GM19452 (cell line): Measurements from ENCODE around the gene MAFG.
A peak's percentile ranks its signal among the peaks of the same experiment; 100 is the strongest.

ENCODE experiments used
- ATAC-seq: cut with Tn5 transposase; IDR thresholded peaks from one replicate; pipeline ENCODE4 v1.9.1; 2021; ENCODE audit not compliant: unreplicated experiment

The MAFG gene

DNA sequence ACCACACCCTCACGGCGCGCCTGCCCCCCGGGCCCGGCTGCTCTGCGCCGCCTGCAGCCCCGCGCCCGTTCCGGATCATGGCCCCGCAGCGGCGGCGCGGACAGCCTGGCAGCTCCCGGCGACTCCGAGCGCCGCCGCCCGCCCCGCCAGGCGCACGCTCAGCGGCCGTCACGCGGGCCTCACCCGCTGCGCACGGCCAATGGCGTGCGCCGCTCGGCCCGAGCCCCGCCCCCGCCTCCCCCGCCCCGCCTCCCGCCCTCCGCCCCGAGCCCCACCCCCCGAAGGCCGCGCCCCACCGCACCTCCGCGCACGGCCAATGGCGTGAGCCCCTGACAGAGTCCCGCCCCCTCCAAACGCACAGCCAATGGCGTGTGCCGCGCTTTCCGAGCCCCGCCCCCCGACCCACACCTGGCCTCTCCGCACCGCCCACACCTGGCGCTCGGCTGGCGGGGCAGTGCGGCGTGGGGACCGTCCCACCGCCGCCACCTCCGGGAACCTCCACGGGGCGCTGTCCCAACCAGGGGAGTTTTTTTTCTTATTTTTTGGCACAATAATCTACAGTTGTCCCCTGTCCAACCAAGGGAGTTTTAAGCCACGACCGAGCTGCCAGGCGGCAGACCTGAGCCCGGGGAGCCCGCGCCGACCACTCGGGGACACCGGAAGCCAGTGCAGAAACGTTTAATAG is 16.1 kb downstream of the MAFG start, which contains the start of gene PCYT2:
PCYT2 (minus strand) TSS at position 123 of the 685 bp plus-strand sequence; CDS start at position 79, 44 bp downstream.
- ATAC-seq, result peak; percentile 57

DNA sequence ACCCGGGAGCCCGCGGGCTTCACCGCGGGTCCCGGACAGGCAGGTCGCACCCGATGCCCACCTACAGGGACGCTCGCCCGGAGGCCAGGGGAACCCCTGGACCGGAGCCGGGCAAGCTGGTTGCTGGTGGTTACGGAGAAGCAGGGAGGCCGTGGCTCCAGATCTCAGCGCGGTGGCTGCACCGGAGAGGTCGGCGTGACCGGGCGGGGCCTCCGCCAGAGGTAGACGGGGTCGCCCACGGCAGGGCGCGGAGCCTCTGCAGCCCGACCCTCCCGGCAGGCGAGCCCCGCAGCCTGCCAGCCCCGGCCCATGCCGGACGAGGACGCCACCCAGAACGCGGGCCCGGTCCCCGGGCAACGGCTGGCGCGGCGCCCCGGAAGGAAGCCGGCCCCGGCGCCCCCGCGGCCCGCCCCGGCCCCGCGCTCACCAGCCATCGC is 16.7 kb downstream of the MAFG start:
- ATAC-seq, result peak; percentile 35

DNA sequence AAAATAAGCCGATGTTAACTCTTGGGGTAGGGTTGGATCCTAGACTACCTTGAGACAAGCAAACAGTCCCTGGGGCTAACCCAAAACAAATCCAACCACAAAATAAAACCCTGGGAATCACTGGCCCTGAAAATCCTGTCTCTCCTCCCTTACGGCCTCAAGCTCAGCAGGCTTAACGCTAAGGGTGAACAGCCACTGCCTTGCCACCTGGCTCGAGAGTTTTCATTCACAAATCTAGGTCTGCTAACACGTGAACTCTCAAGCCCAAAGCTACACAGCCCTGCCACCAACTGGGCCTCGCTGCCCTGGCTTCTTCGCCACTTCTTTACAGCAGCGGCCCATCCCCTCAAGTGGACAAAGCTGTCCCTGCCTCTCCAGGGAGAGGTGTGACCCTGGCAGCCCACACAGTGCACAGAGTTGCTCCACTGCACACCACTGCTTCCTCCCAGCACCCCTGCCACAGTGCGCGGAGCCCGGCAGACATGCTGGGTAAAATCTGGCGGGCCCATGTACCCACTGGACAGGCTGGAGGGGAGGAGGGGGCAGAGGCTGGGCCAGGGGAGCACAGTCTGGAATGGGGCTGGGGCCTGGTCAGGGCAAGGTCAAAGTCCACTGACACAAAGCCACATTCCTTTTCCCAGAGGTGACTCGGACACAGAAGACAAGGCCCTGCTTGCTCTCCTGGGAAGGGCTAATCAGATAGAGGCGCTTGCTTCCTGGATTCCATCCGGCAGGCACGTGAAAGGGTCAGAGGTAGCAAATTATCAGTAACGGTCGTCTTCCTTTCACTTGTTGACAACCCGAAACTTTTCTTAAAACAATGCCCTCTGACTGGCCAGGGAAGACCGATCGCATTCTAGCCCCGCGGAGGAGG is 17.3 kb downstream of the MAFG start:
- no peak for ATAC-seq

DNA sequence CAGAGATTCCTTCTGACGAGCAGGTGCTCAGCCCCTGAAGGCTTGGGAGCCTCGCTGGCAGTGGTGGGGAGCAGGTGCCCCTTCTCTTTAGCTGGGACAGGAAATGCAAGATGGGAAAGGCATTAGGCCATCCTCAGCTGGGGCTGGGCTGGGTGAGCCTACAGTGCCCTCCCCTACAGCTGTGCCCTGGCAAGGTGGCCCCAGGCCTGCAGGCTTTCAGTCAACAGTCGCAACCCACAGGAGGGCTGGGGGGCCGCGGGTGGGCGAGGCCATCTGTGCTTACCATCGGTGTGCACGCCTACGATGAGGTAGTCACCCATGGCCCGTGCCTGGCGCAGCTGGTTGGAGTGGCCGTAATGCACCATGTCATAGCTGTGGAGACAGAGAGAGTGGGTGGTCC is 18.3 kb downstream of the MAFG start:
- ATAC-seq, result no peak

- no peak for ATAC-seq
Measured at GRCh38 chr17:81908793-81909192, 18.7 kb downstream of the MAFG start.

DNA sequence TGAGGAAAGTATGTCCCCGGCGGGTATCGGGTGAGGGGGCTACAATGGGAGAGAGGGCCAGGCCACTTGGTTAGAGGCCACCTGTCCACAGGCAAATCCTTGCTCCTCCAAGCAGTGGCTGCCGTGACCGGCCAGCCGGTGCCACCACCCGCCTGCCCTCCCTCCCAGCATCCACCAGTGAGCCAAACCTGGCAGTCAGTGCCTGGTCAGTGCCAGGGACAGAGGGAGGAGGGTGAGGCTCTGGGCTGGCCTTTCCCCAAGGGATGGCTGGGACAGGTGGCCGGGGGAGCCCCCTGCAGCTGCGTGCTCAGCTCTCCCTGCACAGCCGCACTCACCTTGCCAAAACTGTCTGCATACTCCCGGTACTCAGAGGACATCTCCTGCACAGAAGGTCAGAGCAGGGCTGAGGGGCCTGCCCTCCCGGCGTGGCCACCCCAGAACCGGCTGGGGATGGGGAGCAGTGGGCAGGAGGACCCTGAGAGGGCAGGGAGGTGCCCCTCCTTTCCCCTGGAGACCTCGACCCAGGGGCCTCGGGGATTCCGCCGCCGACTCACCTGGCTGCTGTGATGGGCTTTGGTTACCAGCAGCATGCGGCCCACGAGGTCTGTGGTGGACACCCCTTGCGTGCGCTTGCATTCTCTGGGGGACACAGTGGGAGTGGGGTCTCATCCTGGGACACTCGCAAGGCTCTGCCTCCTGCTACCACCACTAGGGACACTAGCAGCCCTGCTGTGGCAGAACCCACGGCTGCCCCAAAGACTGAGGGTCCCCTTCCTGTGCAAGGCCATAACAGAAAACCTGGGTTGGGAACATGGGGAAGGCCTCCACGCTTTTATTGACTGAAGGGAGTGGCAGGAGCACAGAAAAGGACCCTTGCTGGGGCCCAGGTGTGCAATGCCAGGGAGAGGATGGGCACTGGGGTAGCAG is 20.1 kb downstream of the MAFG start:
- no peak for ATAC-seq

GRCh38 chr17:81906476-81907218 is 20.9 kb downstream of the MAFG start:
- no peak for ATAC-seq

DNA sequence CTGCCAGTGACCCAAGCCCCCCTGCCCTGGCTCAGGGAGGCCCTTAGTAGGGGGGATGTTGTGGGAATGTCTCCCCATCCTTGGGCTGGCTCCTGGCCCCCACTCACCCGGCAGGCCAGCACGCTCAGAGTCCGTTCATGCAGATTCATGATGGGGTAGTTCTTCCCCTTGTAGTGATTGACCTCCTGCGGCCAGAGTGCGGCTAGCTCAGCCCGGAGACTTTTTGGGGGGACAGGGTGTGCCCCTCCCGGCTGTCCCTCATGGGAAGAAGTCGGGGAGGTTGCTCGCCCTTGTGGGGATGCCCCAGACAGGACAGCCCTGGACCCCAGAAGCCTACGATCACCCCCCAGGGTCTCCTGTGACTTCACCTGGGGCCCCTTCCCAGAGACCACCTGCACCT is 21.5 kb downstream of the MAFG start:
- ATAC-seq, result no peak

- ATAC-seq, result no peak
Measured at GRCh38 chr17:81905424-81905875, 22.1 kb downstream of the MAFG start.

DNA sequence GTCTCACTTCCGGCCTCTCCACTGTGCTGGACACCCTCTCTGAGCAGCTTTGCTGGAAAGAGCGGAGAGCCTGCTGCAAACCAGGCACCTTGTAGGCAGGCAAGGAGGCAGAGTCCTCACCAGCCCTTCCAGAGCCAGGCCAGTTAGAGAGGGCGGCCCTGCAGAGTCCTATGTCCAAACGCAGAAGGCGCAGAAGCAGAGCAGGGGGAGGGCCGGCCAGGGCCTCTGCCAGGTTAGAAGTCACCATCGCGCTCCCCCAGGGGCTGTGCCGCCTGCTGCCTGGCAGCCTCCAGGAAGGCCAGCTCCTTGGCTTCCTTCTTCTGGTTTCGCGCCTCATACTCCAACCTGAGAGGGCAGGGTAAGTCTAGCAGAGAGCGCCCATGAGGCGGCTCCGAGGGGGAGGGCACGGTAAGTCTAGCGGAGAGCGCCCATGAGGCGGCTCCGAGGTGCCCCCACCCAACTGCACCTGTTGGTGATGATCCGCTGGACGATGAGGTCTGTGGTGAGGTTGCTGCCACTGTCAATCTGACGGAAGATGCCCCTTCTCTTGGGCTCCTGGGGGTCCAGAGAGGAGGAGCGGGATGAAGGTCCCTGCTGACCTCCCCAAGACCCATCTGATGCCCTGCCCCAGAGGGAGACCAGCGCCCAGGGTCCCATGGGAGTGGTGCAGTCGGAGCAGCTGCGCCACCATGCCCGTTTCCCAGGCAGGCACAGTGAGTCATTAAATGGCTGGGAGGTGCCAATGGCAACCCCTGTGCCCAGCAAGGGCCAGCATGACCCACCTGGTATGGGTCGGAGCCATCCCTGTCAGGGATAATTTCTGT is 22.7 kb downstream of the MAFG start:
- ATAC-seq, result no peak

DNA sequence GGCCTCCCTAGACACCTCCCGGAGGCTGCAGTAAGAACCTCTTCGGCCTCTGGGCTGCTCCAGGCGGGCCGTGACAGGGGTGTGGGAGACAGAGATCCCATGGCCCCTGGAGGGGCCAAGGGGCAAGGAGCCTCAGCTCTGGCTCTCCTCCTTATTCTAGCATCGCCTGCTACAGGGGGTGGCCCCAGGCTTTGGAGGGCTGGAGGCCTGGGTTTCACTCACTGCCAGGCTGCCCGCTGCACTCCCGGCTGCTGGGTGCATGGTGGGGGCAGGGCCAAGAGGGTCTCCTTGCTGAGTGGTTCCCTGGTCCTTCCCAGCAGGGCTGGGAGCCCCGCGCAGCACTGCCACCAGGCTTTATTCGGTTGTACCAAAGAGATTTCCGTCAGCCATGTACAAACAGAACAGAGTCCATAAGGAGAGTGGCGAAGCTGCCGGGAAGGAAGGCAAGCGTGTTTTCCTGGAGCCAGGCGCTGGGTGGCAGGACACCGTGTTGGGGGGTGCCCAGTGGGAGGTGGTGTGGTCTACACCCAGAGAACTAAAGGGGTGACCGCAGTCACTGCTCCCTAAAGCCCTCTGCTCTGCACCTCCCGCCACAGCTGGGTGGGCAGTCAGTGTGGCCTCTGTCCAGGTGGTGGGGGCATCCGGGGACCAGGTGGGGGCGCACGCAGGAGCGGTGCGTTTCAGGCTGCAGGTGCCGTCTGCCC is 23.5 kb downstream of the MAFG start:
- no peak for ATAC-seq

GRCh38 chr17:81903415-81903831 is 24.1 kb downstream of the MAFG start:
- ATAC-seq, result no peak

DNA sequence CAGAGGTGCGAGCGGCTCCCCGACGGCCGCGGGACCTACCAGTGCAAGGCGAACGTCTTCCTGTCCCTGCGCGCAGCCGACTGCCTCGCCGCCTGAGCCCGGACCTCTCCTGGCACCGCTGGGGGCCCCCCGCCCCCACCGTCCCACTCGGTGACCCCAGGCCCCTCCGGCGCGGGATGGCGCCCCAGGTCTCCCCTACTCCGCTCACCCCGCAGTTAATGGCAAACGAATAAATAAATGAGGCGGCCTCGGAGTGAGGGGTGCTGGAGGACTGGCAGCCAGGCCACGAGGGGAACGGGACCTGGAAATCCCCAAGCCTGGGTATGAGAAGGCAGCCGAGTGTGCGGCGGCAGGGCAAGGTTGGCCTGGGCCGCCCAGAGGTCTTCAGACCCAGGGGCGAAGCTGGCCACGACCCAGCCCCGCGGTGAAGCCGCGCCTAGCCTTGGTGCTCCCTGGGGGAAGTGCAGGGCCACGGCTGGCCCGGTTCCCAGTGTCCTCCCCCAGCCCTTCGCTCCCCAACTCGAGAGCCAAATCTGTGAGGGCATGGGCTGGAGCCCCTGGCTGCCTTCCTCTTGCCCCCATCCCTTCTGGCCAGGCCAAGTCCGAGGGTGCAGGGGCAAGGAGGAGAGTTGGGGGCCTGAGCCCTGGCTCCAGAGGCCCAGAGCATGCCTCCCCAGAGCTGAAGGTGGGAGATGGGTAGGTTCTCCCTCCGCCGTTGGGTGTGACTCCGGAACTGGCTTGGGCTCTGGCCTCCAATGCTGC is 24.7 kb downstream of the MAFG start:
- ATAC-seq, result no peak

DNA sequence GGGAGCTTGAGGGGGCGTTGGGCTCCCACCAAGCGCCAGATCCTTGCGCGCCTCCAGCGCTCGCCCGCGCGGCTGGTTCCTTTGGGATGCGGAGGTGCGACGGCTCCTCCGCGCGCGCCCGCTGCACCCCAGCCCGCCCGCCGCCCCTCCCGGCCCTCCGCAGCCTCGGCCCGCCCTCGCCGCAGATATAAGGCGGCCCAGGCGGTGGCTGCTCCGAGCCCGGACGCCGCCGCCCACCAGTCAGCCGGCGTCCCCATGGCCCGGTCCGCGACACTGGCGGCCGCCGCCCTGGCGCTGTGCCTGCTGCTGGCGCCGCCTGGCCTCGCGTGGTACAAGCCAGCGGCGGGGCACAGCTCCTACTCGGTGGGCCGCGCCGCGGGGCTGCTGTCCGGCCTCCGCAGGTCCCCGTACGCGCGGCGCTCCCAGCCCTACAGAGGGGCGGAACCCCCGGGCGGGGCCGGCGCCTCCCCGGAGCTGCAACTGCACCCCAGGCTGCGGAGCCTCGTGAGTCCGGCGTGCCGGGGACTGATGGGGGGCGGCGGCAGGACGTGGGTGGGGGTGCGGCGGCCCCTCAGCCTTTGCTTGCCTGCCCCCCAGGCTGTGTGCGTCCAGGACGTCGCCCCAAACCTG is 25.4 kb downstream of the MAFG start, which contains the start of gene NPB:
NPB (plus strand) TSS at position 216 of the 630 bp plus-strand sequence; CDS start at position 256, 40 bp downstream.
- no peak for ATAC-seq

GRCh38 chr17:81901167-81902022 is 26.1 kb downstream of the MAFG start:
- no peak for ATAC-seq

DNA sequence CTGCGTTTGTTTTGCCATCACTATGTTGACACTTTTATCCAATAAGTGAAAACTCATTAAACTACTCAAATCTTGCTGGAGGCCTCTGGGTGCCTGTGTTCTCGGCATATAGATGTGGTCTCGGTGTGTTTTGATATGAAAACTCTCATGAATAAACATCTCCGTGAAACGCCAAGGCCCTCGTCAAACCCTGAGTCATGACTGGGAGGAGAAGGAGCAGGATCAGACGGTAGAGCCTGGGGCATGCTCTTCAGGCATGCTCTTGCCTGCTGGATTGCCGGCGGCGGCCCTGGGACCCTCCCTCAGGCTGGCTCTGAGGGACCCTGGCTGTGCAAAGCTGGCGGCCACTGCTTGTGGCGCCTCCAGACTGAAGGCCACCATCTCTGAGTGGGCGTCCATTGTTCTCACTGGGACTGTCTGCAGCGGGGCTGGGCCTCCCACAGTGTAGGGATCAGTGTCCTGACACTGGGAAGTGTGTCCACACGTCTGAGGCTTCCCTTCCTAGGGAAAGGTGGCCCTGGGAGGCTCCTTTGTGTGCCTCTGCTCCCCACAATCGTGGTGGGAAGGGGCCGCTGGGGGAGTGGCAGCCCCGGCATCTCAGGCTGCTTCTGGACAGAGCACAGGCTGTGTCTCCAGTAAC is 27.2 kb downstream of the MAFG start:
- ATAC-seq, result no peak
